ENCODE data around the gene DSCAM.
"Not testable (repeated sequence)": the region's sequence is repeated elsewhere in the genome, so short reads cannot be mapped to it uniquely, and the experiment has no call there.

DSCAM gene

DNA sequence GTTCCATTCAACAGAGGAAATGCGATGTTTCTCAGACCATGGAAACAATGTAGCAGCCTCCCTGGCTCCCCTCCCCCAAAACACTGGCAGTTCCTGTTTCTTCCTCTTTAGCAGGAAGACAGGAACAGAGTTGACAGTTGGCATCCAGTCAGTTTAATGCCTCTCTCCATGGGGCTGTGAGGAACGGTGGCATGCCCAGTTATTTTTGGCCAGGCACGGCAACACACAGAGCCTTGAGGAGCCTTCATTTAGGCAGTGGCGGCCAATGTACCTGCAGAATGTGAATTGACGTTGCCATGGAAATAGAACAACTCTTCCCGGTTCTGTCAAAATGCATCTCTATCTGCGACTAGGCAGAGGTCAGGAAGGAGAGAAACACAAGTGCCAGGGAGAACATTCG is 330.6 kb downstream of the DSCAM start:
- DNase-seq = peak; percentile 94

DNA sequence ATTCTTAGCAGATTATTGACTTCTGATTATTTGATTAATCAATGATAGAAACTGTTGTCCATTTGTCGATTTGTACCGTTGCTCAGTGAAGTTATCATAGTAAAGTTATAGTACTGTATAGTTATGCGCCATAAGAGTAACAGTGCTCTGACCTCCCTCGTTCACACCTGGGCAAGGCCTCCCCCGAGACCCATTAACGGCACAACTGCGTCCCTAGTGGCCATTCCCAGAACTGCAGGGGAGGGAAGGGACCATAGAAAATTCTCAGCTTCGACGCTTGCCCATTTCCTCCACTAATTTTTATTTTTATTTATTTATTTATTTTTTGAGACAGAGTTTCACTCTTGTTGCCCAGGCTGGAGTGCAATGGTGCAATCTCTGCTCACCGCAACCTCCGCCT is 334.4 kb downstream of the DSCAM start:
- DNase-seq = no peak

DNA sequence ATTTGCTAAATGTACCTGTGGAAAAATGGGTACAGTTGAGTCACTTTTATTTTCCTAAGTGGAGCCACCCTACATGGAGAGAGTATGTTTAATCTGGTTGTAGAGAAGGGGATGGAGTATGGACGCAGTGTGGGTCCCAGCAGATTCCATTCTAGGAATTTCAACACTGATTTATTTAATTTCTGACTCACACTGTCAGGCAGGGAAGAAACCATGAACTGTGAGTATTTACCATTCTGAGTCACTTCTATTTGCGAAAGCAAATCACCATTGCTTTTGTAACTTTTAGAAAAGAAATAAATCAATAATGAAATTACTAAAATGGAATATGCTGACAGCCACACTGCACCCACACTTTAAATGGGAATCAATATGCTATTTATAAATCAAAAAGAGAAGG is 339.0 kb downstream of the DSCAM start:
- no peak for DNase-seq

DNA sequence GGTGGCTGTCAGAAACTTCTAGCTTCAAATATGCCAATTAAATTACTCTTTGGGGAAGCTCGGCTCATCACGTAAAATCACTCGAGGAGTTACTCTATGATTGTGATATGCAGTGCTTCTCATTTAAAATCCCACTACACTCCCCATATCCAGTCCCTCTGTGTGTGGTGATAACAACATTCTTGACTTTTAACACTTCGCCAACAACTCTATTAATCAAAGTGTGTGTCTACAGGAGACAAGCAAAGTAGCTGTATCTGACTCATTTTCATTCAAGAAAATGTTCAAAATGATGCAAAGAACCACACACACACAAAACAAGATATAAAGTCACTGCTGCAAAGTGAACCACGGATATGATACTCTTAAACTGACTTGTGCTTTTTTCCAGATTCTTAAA is 341.3 kb downstream of the DSCAM start:
- DNase-seq = no peak

DNA sequence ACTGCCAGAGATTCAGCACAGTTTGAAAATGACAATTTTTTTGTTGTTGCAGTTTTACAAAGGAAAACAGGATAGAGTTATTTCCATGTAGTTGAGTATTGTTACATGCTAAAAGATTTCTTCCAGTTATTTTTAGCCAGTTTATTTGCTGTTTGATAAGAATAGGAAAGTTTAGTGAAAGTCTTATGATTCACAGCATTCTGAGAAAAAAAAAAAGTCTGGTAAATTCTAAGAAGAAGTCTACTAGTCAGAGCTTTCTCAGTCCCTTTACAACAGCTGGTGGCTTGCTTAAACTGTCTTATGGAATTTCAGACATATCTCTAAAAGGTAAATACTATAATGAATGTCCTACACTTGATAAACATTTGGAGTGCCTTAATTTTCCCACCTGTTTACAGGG is 341.7 kb downstream of the DSCAM start:
- no peak for DNase-seq

DNA sequence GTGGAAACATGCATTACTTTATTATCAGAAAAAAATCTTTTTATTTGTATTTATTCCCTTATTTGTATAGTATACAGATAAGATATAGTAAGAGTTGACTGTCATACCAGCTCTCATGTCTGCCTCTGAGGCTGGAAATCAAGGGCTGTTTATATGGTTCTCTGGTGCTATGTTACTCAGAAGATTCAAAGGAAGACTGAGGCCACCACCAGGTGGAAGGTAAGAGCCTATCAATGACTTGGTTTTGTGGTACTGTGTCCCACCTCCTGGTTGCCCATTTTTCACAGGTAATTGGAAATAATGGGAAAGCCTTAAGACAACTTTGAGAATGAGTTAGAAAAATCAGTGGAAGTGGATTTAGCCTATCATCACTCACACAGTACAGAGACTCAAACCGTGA is 342.1 kb downstream of the DSCAM start:
- no peak for DNase-seq

DNA sequence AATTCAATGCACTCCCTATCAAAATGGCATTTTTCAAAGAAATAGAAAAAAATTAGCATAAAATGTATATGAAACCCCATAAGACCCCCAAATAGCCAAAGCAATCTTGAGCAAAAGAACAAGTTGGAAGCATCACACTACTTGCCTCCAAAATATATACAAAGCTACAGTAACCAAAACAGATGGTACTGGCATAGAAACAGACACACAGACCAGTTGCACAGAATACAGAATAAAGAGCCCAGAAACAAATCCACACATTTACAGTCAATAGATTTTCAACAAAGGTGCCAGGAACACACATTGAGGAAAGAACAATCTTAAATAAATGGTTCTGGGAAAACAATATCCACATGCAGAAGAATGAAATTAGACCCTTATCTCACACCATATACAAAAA is 350.8 kb downstream of the DSCAM start:
- no peak for DNase-seq

DNA sequence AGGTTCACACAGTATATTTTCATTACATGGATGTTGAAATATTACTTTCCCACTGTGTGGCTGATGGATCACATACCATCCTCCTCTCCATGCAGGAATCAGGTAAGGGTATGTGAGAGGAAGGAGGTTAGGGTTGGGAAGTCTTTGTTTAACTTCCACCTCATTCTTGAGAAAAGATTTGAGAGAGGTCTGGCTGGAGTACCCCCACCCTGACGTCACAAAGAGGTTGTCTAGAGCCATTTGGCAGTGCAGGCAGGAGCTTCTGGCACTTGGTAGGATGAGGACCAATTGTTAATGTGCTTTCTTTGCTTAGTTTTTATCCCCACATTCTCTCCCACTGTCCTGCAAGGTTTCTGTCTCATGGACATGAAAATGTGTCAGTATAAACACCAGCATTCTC is 356.6 kb downstream of the DSCAM start:
- DNase-seq = no peak

DNA sequence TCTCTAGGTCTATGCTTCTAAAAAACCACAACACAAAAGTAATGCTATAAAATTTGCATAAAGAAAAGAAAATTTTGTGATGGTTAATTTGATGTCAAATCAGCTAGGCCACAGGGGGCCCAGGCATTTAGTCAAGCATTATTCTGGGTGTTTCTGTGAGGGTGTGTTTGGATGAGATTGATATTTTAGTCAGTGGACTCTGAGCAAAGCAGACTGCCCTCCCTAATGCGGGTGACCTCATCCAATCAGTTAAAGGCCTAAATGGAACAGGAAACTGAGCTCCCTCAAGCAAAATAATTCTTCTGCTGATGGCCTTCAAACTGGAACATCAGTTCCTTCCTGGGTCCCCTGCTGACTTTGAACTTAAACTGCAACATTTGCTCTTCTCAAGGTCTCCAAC is 358.0 kb downstream of the DSCAM start:
- DNase-seq = no peak

DNA sequence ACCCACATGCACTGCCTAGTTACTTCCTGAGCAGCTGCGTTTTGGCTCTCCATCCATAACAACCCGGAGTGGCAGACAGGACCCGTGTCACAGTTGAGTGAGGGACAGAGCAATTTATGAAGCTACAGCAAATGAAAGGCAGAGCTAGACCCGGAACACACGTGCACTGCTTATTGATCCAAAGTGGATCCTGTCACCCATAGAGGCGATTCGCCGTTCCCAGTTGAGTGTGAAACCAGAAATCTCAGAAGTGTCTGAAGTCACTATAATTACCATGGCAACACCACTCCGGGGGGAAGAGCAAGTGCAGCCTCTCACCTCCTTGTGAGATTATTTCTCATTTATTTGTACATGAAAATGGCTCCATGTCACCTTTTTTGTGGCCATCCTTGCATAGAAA is 365.2 kb downstream of the DSCAM start:
- DNase-seq = peak; percentile 50

DNA sequence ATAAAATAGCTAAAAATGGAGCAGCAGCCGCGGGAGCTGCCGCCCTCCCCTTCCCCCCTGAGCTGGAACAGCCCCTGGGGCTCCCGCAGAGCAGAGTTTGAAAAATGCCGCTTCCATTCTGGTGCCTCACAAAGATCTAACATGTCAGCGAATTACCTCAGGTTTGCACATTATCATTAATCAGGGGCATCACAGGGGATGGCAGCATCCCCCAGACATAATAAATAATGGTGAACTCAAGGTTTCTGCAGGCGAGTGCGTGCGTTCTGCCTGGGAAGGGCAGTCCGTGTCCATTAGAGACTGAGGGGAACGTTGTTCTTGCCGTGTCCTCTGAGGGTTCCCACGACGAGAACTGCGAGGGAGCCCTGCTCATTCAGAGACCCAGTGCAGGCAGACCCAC is 372.4 kb downstream of the DSCAM start:
- no peak for DNase-seq

DNA sequence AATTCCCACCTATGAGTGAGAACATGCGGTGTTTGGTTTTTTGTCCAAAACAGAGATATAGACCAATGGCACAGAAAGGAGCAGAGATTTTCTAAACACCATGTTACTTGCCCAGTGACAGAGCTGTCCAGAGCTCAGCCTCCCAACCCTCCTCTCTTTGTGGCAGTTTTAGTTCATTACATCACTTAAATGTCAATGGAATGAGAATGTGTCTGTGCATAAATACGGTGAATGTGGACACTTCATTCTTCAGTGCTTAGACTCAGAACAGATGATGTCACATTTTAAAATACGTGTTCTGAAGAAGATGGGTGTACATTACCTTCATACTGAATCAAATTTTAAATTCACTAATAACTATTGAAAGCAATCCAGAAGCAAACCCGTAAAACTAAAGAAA is 374.9 kb downstream of the DSCAM start:
- DNase-seq = no peak

DNA sequence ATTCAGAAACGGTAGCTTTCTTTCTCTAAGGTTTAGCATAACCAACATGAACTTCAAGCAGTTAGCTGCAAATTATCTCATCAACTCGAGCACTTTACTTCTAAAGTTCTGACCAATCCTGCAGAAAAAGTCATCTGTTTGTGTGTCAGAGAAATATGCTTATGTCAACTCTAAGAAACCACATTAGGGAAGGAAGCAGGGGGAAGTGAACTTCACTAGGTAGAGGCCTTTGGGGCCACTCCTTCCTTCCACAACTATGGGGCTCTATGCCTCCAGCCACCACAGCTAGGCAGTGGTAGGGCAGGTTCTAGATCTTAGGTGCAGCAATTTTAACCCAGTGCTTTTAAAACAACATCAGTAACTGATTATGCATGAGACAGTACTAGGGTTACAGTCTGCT is 375.9 kb downstream of the DSCAM start:
- DNase-seq = no peak

DNA sequence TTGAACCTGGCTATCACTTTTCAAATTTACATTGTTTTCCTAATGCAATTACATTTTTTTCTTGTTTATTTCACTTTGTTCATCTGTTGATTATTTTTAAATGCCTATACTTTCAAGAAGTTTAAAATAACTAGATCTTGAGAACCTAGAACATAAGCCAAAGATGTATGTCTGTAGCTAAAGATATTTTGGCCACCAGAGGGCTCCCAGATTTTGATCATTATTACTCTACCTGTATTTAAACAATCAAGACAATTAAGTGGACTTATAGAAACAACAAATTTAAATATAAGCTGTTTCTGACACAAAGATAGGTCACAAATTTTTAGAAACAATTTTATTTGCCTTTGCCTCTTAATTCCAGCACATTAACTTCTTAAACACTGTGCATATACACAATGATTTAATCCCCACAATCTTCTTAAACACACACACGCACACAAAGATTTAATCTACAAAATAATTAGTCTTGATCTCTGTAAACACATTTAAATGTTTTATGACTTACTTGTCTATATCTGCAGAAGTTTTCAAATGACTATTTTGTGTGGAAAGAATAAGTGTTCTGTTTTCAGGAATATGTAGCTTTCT is 380.0 kb downstream of the DSCAM start:
- DNase-seq = peak; percentile 61

DNA sequence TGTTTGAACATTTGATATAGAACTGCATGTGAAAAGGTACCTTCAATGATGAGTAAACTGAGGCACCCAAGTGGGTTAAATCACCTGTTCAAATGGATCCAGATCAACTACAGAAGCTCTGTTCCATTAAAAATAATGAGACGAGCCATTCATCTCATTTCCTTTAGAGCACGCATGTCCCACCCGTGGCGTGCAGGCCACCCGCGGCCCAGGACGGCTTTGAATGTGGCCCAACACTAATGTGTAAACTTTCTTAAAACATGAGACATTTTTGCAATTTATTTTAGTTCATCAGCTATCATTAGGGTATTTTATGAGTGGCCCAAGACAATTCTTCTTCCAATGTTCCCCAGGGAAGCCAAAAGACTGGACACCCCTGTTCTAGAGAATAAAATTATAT is 381.6 kb downstream of the DSCAM start:
- DNase-seq = no peak

DNA sequence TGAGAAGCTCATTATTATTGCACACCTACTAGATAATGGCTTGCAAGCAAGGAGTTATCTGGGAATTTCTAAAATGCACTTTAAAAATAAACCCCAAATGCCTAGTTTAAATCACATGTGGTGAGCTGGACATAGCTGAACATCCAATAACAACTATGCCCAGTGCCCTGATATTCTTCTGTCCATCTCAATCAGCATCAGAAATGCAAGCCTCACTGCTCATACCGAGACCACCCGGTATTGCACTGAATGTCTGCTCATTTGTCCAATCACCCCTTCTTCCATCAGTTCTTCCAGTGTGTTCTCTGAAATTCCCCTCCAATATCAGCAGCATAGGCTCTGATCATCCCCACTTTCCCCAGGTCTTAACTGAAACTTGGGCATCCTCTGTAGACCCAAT is 383.8 kb downstream of the DSCAM start:
- peak; percentile 87 for DNase-seq

DNA sequence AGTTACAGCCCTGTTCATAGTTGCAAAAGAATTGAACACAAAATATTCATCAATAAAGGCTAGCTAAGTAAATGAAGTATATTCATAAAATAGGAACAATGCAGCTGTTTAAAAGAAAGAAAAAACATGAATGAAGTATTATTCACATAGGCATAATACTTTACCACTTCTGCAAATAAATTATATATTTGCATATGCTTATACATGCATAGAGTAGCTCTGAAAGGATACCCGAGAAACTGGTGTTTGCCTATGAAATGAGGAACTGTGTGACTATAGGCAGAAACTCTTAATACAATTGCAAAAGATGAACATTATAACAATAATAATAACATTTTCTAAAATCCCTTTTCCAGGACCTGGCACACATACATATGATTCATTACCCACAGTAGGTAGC is 385.9 kb downstream of the DSCAM start:
- DNase-seq = no peak

DNA sequence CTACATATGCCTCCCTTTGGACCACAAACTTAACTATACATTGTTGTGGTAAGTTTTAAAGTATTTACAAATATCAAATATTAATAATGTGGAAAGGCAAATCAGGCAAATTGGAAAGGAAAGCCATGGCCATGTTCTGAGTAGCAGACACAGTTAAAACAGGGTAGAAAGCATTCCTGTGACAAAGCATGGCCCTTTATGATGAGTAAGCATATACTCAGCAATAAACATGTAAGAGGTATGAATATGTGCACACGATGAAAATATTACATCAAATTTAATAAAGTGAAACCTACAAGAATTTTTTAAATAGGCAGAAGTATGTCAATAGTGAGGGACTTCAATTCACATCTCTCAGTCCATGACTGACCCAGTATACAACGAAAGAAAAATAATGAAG is 389.2 kb downstream of the DSCAM start:
- DNase-seq = no peak

DNA sequence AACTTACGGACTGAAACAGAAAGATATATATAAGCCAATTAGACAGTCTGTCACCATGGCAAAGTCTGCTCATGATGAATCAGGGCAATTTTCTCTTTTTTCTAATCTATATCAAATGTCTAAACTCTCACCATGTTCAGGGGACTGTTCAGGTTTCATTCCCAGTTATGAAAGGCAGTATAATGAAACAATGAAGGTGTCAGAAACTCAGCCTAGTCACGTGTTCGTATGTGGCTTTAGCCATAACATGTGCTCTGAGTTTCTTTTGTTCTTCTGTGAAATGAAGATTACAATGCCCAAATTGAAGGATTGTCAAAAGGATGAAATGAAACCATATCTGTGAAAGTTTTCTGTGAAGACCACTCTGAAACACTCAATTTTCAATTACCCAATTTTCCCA is 392.9 kb downstream of the DSCAM start:
- no peak for DNase-seq

DNA sequence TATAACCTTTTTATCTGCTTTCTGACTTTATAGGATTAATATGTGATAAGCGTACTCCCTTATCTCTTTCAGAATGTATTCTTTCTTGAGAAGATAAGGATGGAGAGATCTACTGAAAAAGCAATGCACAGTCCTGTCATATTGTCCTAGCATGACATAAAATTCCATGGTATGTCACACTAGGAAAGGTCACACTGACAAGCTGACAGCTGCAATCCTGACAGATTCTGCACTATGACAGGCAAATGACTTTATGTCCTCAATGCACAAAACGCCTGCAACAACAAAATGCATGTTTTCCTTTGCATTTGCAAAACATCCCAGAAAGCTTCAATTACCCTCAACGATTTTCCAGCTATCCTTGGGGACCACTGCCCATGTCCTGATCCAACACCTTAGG is 393.8 kb downstream of the DSCAM start:
- DNase-seq = no peak

DNA sequence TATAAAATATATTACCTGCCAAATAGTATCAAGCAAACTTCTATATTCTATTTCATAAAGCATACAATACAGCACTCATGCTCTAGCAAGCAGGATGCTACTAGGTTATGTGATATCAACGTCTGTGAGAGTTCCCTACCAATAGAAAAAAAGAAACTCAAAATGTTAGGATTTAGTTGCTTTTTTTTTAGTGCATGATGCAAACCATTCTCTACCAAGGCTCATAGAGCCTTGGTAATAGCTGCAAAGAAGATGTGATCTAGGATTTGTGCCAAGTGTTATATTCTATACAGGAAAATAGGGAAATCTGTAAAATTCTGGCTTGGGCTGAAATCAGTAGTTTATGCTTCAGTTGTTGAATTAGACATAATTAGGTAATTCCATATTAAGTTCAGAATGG is 394.4 kb downstream of the DSCAM start:
- DNase-seq = no peak

DNA sequence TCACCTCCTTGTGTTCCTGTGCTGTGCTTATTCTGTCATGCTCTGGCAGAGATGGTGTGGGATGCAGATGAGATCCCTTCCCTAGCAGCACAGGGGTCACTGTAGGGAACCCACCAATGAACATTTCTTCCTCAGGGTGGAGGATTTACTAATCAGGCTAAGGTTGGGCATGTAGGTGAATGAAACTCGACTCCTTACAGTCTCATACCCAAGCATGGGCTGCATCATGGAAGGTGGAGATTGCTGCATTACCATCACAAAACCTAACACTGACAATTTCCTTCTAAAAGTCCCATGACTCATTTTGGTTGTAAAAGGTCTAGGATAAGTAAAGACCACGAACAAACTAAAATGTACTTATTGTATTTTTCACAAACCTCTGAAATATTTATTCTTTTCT is 399.9 kb downstream of the DSCAM start:
- no peak for DNase-seq

DNA sequence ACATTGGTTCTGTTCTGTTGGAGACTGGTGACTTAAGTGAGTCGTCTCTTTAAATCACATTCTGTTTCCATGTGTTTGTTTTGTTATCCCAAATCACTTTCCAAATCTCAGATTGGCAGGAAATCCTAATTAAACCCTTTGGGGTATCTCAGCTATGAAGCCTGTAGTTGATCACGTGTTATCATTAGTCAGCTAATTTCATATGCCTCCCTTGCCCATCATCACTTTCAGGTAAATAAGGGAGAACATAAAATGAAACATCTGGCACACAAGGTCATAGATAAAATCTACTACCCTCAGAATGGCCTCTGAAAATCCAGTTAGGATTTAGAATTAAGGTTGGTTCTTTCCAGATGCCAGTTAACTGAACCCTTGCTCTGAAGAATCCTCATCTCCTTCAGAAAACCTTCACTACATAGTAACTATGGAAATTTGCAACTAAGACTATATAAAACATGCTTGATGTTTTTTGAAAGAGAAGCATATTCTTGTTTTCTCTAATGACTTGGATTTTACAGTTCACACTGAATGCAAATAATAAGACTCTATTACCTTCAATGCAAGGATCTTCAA is 401.5 kb downstream of the DSCAM start:
- no peak for DNase-seq

DNA sequence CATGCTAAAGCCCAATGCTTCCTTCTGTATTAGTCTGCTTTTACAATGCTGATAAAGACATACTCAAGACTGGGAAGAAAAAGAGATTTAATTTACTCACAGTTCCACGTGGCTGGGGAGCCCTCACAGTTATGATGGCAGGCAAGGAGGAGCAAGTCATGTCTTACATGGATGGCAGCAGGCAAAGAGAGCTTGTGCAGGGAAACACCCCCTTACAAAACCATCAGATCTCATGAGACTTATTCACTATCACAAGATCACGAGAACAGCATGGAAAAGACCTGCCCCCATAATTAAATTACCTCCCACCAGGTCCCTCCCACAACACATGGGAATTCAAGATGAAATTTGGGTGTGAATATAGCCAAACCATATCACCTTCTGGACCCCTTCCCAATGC is 407.4 kb downstream of the DSCAM start:
- DNase-seq = not testable (repeated sequence)

DNA sequence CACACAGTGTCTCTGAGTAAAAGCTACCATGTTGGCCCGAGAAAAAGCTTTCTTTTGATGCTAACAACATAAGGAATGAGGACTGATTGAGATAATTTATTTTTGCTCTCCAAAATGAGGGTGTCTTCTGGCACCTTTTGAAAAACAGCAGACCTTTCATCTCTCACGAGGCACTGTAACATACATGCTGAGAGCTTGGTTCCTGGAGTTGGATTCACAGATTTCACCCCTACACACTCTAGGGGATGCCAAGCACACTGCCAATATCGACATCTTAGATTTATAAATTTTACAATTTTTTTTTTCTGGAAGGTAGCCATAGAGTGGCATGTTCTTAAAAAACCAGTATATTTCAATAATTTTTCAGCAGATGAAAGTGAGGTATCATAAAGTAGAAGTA is 408.3 kb downstream of the DSCAM start:
- no peak for DNase-seq

DNA sequence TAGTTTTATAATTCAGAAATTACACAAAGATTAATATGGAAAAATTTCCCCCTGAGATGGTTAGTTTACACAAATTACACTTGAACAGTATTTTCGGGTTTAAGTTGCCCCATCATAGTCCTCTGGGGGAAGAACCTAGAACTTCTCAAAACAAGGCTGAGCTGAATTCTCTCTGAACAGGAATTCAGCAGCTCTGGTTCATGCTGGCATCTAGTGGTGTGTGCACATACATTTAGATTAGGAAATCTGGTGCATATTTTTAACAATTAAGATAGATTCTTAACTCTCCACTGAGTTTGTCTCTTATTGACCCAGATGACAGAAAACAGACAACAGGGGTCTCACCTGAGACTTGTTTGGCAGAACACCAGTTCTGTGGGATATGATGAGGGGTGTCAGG is 410.7 kb downstream of the DSCAM start:
- DNase-seq = no peak

Data from eye (tissue), 1 donor.